HepG2 (cell line): Measurements from ENCODE around the gene COL5A1. TPM values are rescaled to one million over a fixed set of nuclear protein-coding genes. Genes with fewer than 3 reads are reported as not detected.

Source experiments
- ATAC-seq: fragments of 200-7000 bp; cut with Tn5 transposase; 3 replicates; pipeline ENCODE4 v1.9.1; 2020; ENCODE audit warnings: mild to moderate bottlenecking, moderate library complexity
- BruUV-seq: library from RNA; stranded (reverse); fragments of 400-500 nt; replicated peaks from 2 replicates; lab custom pipeline; 2021; lab: Mats Ljungman, UMichigan
- CTCF ChIA-PET: fragments of 300-600 bp; formaldehyde crosslinking; extraction: SDS; loops from one replicate; lab custom pipeline; 2021; ENCODE audit warnings: low total read pairs, inconsistent platforms, low intra/inter-chr PET ratio; lab: Yijun Ruan, JAX
- POLR2A ChIA-PET: fragments of 350-600 bp; sonication (Branson Sonifier 250); formaldehyde crosslinking; loops from one replicate; lab custom pipeline; 2020; ENCODE audit warnings: antibody characterized with exemption, inconsistent platforms; lab: Yijun Ruan, JAX
- DNase-seq: peaks from one replicate; pipeline ENCODE4 v3.0.0-alpha.2; 2015; ENCODE audit warnings: low spot score
- FAIRE-seq: peaks from 3 replicates; lab custom pipeline; 2011; peaks lifted over from hg19 to GRCh38; lab: Jason Lieb, UNC
- H2AFZ ChIP-seq: one replicate; pipeline ENCODE4 v1.6.1; 2011; ENCODE audit warnings: low read length, inconsistent platforms
- H3K27ac ChIP-seq: fragments of 300-600 bp; 3 replicates; pipeline ENCODE4 v1.8.0; 2011; ENCODE audit warnings: mixed run types, mild to moderate bottlenecking, mixed read lengths, low read length, inconsistent platforms; ENCODE audit not compliant: insufficient read depth; ENCODE audit errors: extremely low read length
- H3K27me3 ChIP-seq, 2 experiments: fragments of 200-600 bp in 1 of 2; 2 replicates in 1 of 2; 3 replicates in 1 of 2; pipeline versions ENCODE4 v1.6.0 to v1.8.0; 2011; ENCODE audit warnings: low read length in 2 of 2, mild to moderate bottlenecking in 2 of 2, moderate library complexity in 2 of 2, inconsistent platforms in 1 of 2; ENCODE audit not compliant: insufficient read depth in 2 of 2, control insufficient read depth in 1 of 2
- H3K36me3 ChIP-seq, 2 experiments: fragments of 200-600 bp in 1 of 2; replicated peaks in 1 of 2; 2 replicates in 1 of 2; 3 replicates in 1 of 2; pipeline versions ENCODE4 v1.5.1 to v1.8.0; 2011; ENCODE audit warnings: low read length in 2 of 2, inconsistent platforms in 1 of 2; ENCODE audit not compliant: insufficient read depth in 2 of 2, control insufficient read depth in 1 of 2
- H3K4me1 ChIP-seq: 2 replicates; pipeline ENCODE4 v1.5.1; 2012; ENCODE audit warnings: low read length, inconsistent platforms; ENCODE audit not compliant: insufficient read depth
- H3K4me2 ChIP-seq: 2 replicates; pipeline ENCODE4 v1.6.0; 2011; ENCODE audit warnings: low read depth, low read length, inconsistent platforms
- H3K4me3 ChIP-seq, 3 experiments: fragments of 200-600 bp in 1 of 3; sonication (generic), shearing (Covaris generic) in 1 of 3; replicated peaks in 1 of 3; 2 replicates each; pipeline ENCODE4 v1.5.1; 2011 to 2016; ENCODE audit warnings: low read length in 3 of 3, inconsistent platforms in 2 of 3, low read depth in 2 of 3, mild to moderate bottlenecking in 2 of 3, control low read depth in 1 of 3, mixed read lengths in 1 of 3; ENCODE audit not compliant: insufficient read depth in 1 of 3
- H3K79me2 ChIP-seq: one replicate; pipeline ENCODE4 v1.6.1; 2011; ENCODE audit warnings: low read length, inconsistent platforms; ENCODE audit not compliant: insufficient read depth
- H3K9ac ChIP-seq: 2 replicates; pipeline ENCODE4 v1.6.0; 2011; ENCODE audit warnings: mild to moderate bottlenecking, low read depth, low read length, inconsistent platforms; ENCODE audit not compliant: insufficient read depth
- H3K9me3 ChIP-seq: 2 replicates; pipeline ENCODE4 v1.5.1; 2012; ENCODE audit warnings: mild to moderate bottlenecking, low read length
- H4K20me1 ChIP-seq: 2 replicates; pipeline ENCODE4 v1.6.0; 2011; ENCODE audit warnings: inconsistent platforms, mild to moderate bottlenecking, low read length, moderate library complexity; ENCODE audit not compliant: insufficient read depth
- EP300 ChIP-seq, 3 experiments: sonication (generic) in 1 of 3; formaldehyde crosslinking in 1 of 3; IDR thresholded peaks; 2 replicates each; pipeline versions ENCODE4 v1.5.1 to v1.6.1; 2011 to 2020; ENCODE audit warnings: low read depth in 2 of 3, low read length in 2 of 3, borderline replicate concordance in 1 of 3, improper control_type of control experiment in 1 of 3, mild to moderate bottlenecking in 1 of 3, missing genetic modification reagents in 1 of 3, moderate library complexity in 1 of 3
- GATAD2A ChIP-seq: IDR thresholded peaks from 2 replicates; pipeline ENCODE4 v1.6.1; 2016
- MIXL1 ChIP-seq: IDR thresholded peaks from 2 replicates; pipeline ENCODE4 v1.6.1; 2016
- SP4 ChIP-seq: sonication (generic); formaldehyde crosslinking; IDR thresholded peaks from 2 replicates; pipeline ENCODE4 v1.8.1; 2023; ENCODE audit warnings: mild to moderate bottlenecking, missing genetic modification reagents
- ZBTB49 ChIP-seq: sonication (generic); formaldehyde crosslinking; IDR thresholded peaks from 2 replicates; pipeline ENCODE4 v1.4.0; 2020; ENCODE audit warnings: missing genetic modification reagents, borderline replicate concordance
- ZNF274 ChIP-seq: sonication (generic); formaldehyde crosslinking; IDR thresholded peaks from 2 replicates; pipeline ENCODE4 v1.5.1; 2020; ENCODE audit warnings: mild to moderate bottlenecking, missing genetic modification reagents
- WGBS: methylation state at CpG from one replicate; pipeline ENCODE4 v1.1.6; 2017; ENCODE audit warnings: low lambda C conversion rate; 5-methylcytosine and 5-hydroxymethylcytosine counted together
- in situ Hi-C: cut with HindIII; loops from 2 replicates; pipeline ENCODE4 v1.10.0; 2017; ENCODE audit warnings: low pct_unique_long_range_greater_than_20kb; ENCODE audit not compliant: extremely low pct_ligation_motif_present
- intact Hi-C: fragments of 100-400 bp; cut with micrococcal nuclease; formaldehyde crosslinking; loops from one replicate; pipeline ENCODE4 v1.10.0; 2022; ENCODE audit not compliant: unreplicated experiment
- polyA plus RNA-seq, 8 experiments: library from polyadenylated mRNA; depleted of rRNA in 3 of 8; stranded (reverse) in 7 of 8; unstranded in 1 of 8; fragments of >200 nt; fragmentation: Illumina TruSeq in 4 of 8; extraction: Trizol in 4 of 8; gene quantifications; 2 replicates each; pipeline versions ENCODE4 v1.2.1 to v1.2.3, GENCODE V29; 2011 to 2016; ENCODE audit warnings: low read depth in 4 of 8, missing spikeins in 1 of 8, mixed read lengths in 1 of 8; ENCODE audit not compliant: insufficient read depth in 1 of 8
- total RNA-seq, 5 experiments: library from RNA; depleted of rRNA; stranded (reverse); fragments of >200 nt; fragmentation: Illumina TruSeq; extraction: Trizol; gene quantifications; 2 replicates each; pipeline ENCODE4 v1.2.3, GENCODE V29; 2016; ENCODE audit warnings: low read depth in 1 of 5

COL5A1 gene
- total and polyA plus RNA-seq, 2 of the 13 experiments (the other 11 are each of a cell fraction or from before 2014, with no cell fraction given): not detected

- Histone ChIP-seq H3K79me2 (no peaks in the 10 kb centered on the region), H3K27me3 (peaks cover 5 to 22% of the 10 kb centered on the region in 2 experiments; a peak in 3 of 5 replicates), H3K36me3 (no peaks in the 10 kb centered on the region), H3K27ac (no peak overlapping the region), H3K4me1 (no peaks in the 10 kb centered on the region), H3K9ac (no peak overlapping the region), H2AFZ (no peak overlapping the region), H3K4me3 (no peak overlapping the region), H3K9me3 (peaks cover 15% of the 10 kb centered on the region), H3K4me2 (no peak overlapping the region), H4K20me1 (no peaks in the 10 kb centered on the region)
- in situ Hi-C loops: no loop called here
- DNase-seq (no peak), ATAC-seq (no peak), FAIRE-seq (no peak)
- ChIA-PET POLR2A (no interaction called here), CTCF (no interaction called here)
- BruUV-seq: no TSS peak
- intact Hi-C loops: no loop called here
- TF ChIP-seq GATAD2A (no peak), ZNF274 (CRISPR knock-in tag) (no peak), MIXL1 (CRISPR knock-in tag) (no peak), ZBTB49 (no peak), EP300 (IDR thresholded peaks at IDR 0.05; ENCODE audit: low read depth in 2 of 2, low read length in 2 of 2) (no peak), EP300 (CRISPR knock-in tag; IDR thresholded peaks at IDR 0.05; ENCODE audit: borderline replicate concordance) (no peak), SP4 (CRISPR knock-in tag) (no peak)
- WGBS: 51% methylated on average over 5 of the region's 20 CpGs
These were observed 16.2 kb downstream of the COL5A1 start for GRCh38 chr9:134657666-134658377.
